Breast epithelium (tissue), 4 donors: ENCODE results near the gene MREG. TPM values are rescaled to one million over a fixed set of nuclear protein-coding genes. Genes with fewer than 3 reads are reported as not detected.
A peak's percentile ranks its signal among the peaks of the same experiment; 100 is the strongest.

Experiments
- DNase-seq, 2 donors: peaks; one replicate each; pipeline ENCODE4 v3.0.0-alpha.2; 2019; ENCODE audit warnings: low spot score in 2 of 2
- H3K27ac ChIP-seq, 2 donors: fragments of 200-600 bp; sonication (generic) in 1 of 2; one replicate each; pipeline ENCODE4 v1.5.1; 2016 to 2019; ENCODE audit warnings: mild to moderate bottlenecking in 1 of 2
- H3K27me3 ChIP-seq, 2 donors: fragments of 200-600 bp; sonication (generic) in 1 of 2; one replicate each; pipeline versions ENCODE4 v1.5.1 to v1.6.0; 2017 to 2019; ENCODE audit warnings: control low read depth in 1 of 2, mild to moderate bottlenecking in 1 of 2
- H3K36me3 ChIP-seq: fragments of 200-600 bp; one replicate; pipeline ENCODE4 v1.5.1; 2019
- H3K4me1 ChIP-seq, 2 donors: fragments of 200-600 bp; sonication (generic); one replicate each; pipeline ENCODE4 v1.5.1; 2016 to 2019; ENCODE audit warnings: control low read depth in 1 of 2
- H3K4me3 ChIP-seq, 3 donors: fragments of 200-600 bp; sonication (generic); 1 replicate in 2 of 3; 2 replicates in 1 of 3; pipeline ENCODE4 v1.5.1; 2016 to 2019; ENCODE audit warnings: mild to moderate bottlenecking in 3 of 3, moderate library complexity in 2 of 3
- H3K9me3 ChIP-seq, 2 donors: fragments of 200-600 bp; sonication (generic) in 1 of 2; one replicate each; pipeline ENCODE4 v1.5.1; 2016 to 2019; ENCODE audit warnings: control low read depth in 1 of 2
- POLR2A ChIP-seq: fragments of 450-650 bp; IDR thresholded peaks from one replicate; pipeline ENCODE4 v1.6.1; 2016; ENCODE audit warnings: antibody characterized with exemption, mild to moderate bottlenecking, moderate library complexity
- POLR2AphosphoS5 ChIP-seq, 3 donors: sonication (generic); formaldehyde crosslinking; IDR thresholded peaks; one replicate each; pipeline ENCODE4 v1.6.1; 2017; ENCODE audit warnings: antibody characterized with exemption in 3 of 3
- intact Hi-C: fragments of 100-400 bp; cut with DNase I; formaldehyde crosslinking; loops from one replicate; pipeline ENCODE4 v1.15.1; 2023; ENCODE audit warnings: low total_unique reads
- total RNA-seq, 3 donors: library from RNA; depleted of rRNA; stranded (reverse); fragments of >200 nt; gene quantifications; one replicate each; pipeline ENCODE4 v1.1.0, GENCODE V29; 2016
- TF ChIP-seq, protein P1 (sequence below), 3 donors: fragments of 450-650 bp; IDR thresholded peaks; one replicate each; pipeline ENCODE4 v1.5.1; 2016 to 2017; ENCODE audit warnings: antibody characterized with exemption in 3 of 3, mild to moderate bottlenecking in 3 of 3, moderate library complexity in 3 of 3

MREG gene
- total RNA-seq, 3 donors from 2014 or later, result 3.8 to 30.1 (median 16.1) TPM

DNA sequence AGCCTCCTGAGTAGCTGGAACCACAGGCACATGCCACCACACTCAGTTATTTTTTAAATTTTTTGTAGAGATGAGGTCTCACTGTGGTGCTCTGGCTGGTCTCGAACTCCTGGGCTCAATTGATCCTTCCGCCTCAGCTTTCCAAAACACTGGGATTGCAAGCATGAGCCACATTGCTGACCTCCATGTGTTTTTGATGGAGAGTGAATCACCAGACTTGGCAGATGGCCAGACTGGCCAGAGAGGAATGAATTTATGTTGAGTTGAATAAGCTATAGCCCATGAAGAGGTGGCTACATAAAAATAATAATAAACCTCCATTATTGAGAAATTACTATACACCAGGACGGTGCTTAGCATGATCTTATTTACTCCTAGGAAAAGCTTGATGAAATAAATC, 91.5 kb downstream of the MREG start:
- intact Hi-C loops, result no loop called here
- DNase-seq, result no peak
- H3K27ac ChIP-seq, result no peak overlapping the region
- H3K9me3 ChIP-seq, result no peaks in the 10 kb centered on the region
- no peak overlapping the region for H3K4me3 ChIP-seq
- H3K36me3 ChIP-seq, result no peaks in the 10 kb centered on the region
- TF ChIP-seq POLR2AphosphoS5 (IDR thresholded peaks at IDR 0.05), result no peak
- H3K27me3 ChIP-seq, result no peaks in the 10 kb centered on the region
- H3K4me1 ChIP-seq, result no peaks in the 10 kb centered on the region

DNA sequence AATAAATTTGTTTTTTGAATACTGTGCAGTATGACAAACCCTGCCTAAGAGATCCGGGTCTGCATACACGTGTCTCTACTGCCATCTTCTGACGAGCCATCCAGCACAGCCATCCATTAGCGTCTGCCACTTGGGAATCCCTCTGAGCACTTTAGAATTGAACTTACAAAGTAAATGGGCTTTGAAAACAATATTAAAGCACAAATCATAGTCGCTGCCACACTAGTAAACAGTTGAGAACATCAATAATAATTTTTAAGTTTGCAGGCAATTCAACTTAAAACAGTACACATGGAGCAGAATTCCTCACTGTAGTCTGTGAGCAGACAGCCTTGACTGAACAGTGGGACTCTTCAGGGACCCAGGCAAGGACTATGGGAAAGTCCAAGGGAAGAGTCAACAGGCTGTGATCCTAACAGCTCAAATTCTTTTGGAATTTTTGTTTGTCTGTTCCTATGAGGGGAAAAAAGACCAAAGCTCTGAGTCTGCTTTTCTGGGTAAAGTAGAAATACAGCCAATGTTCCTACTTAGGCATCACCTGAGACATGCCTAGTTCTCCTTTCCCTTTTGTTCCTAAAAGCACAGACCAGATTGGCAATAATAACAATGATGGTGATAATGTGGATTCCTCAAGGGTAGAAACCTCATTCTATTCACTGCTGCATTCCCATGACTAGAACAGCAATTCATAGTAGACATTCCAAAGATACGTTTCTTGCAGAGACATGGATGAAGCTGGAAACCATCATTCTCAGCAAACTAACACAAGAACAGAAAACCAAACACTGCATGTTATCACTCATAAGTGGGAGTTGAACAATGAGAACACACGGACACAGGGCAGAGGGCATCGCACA, 92.9 kb downstream of the MREG start:
- TF ChIP-seq POLR2A, result no peak
- TF ChIP-seq, protein P1, sequence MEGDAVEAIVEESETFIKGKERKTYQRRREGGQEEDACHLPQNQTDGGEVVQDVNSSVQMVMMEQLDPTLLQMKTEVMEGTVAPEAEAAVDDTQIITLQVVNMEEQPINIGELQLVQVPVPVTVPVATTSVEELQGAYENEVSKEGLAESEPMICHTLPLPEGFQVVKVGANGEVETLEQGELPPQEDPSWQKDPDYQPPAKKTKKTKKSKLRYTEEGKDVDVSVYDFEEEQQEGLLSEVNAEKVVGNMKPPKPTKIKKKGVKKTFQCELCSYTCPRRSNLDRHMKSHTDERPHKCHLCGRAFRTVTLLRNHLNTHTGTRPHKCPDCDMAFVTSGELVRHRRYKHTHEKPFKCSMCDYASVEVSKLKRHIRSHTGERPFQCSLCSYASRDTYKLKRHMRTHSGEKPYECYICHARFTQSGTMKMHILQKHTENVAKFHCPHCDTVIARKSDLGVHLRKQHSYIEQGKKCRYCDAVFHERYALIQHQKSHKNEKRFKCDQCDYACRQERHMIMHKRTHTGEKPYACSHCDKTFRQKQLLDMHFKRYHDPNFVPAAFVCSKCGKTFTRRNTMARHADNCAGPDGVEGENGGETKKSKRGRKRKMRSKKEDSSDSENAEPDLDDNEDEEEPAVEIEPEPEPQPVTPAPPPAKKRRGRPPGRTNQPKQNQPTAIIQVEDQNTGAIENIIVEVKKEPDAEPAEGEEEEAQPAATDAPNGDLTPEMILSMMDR (IDR thresholded peaks at IDR 0.05), result peak in 2 of 3 donors; percentile 69
- no peak overlapping the region for H3K4me3 ChIP-seq
- no peaks in the 10 kb centered on the region for H3K36me3 ChIP-seq
- H3K9me3 ChIP-seq, result no peaks in the 10 kb centered on the region
- H3K27ac ChIP-seq, result no peak overlapping the region
- H3K27me3 ChIP-seq, result no peaks in the 10 kb centered on the region
- intact Hi-C loops, result no loop called here
- H3K4me1 ChIP-seq, result no peaks in the 10 kb centered on the region
- DNase-seq, result peak in 1 of 2 donors; percentile 51

DNA sequence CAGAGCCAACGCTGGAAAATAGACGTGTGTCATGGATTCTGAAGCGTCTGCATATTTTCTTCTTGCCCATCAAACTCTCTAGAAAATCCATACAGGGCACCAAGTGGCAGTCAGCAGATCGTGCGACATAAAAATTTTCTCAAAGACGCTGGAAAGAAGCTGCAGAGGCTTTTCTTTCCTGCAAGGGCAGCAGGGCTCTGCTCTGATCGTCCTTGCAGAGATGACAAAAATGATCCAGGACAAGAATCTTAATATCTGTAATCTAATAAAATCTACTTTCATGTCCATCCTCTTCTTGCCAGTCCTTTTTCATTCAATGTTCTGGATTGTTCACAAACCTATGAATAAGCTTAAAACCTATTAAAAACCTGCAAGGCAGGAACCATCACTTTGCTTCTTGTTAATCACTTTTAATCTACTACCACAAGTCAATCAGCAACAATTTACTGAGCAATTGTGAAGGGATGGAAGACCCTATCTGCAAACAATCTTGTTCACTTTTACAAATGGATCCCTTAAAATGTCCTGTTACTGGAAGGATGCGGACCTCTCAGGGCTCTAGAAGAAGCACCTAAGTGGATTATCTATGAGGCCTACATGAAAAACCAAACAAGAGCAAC, 93.6 kb downstream of the MREG start:
- no peak overlapping the region for H3K27ac ChIP-seq
- no peaks in the 10 kb centered on the region for H3K36me3 ChIP-seq
- DNase-seq, result no peak
- H3K9me3 ChIP-seq, result no peaks in the 10 kb centered on the region
- H3K4me1 ChIP-seq, result no peaks in the 10 kb centered on the region
- intact Hi-C loops, result no loop called here
- TF ChIP-seq POLR2AphosphoS5 (IDR thresholded peaks at IDR 0.05) (no peak), POLR2A (no peak)
- TF ChIP-seq, protein P1 (IDR thresholded peaks at IDR 0.05), result no peak
- no peaks in the 10 kb centered on the region for H3K27me3 ChIP-seq
- no peak overlapping the region for H3K4me3 ChIP-seq

DNA sequence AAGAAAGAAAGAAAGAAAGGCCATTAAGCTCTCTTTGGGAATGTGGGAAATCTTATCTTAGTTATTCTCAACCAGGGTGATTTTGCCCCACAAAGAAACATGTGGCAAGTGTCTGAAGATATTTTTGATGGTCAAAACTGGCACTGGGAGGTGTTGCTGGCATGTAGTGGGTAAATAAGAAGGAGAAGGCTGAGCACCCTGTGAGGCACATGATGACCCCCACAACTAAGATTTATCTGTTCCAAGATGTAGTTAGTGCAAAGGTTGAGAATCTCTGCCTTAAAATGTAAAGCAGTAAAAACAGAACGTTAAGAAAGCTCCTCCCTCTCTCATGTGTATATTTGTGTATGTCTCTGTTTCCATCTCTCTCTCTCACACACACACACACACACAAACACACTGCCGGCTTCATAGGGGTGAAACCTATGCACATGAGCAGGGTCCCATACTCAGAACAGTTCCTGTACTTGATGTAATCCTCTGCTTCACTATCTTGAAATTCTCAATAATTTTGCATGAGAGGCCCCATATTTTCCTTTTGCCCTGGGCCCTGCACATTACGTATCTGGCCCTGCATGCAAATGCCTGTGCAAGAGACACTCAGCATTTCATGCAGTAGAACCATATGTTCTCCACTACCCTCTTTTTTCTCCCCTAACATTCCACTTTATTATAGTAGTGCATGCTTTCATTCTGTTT, 94.3 kb downstream of the MREG start:
- no peak overlapping the region for H3K4me3 ChIP-seq
- H3K27ac ChIP-seq, result no peak overlapping the region
- H3K9me3 ChIP-seq, result no peaks in the 10 kb centered on the region
- intact Hi-C loops, result no loop called here
- no peaks in the 10 kb centered on the region for H3K4me1 ChIP-seq
- H3K36me3 ChIP-seq, result no peaks in the 10 kb centered on the region
- no peak for DNase-seq
- no peaks in the 10 kb centered on the region for H3K27me3 ChIP-seq
- TF ChIP-seq POLR2A (no peak), POLR2AphosphoS5 (IDR thresholded peaks at IDR 0.05) (no peak)
- TF ChIP-seq, protein P1 (IDR thresholded peaks at IDR 0.05), result no peak

DNA sequence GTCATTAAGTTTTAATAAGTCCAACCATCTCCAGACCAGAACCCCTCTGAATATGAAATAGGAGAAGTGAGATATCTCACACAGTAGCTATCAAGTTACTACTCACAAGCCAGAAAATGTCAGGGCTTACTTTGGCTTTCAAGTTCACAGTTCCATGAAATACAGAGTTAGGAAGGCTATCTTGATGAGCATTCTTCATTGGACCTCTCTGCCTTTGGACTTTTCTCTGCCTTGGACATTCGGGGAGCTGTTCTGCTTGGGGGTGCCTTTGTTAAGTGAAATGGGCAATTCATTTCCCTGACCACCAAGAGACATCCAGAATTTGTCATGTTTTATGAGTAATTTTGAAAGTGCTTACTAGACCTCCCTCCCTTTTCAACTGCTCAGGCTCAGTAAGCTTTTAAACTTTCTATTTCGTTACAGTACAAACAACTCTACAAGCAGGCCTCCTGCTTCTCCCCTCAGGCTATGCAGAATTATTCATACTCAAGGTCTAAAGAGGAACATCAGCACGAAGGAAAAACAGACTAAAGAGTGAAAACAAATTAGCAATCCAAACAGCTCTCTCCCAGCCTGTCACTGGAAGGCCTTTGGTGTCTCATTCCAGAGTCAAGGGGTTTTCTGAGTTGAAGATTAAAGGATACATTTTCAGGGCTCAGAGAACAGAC, 95.3 kb downstream of the MREG start:
- no peak for DNase-seq
- Histone ChIP-seq H3K4me3 (no peak overlapping the region), H3K27ac (no peak overlapping the region), H3K4me1 (no peaks in the 10 kb centered on the region), H3K27me3 (no peaks in the 10 kb centered on the region), H3K9me3 (no peaks in the 10 kb centered on the region), H3K36me3 (no peaks in the 10 kb centered on the region)
- intact Hi-C loops, result no loop called here
- TF ChIP-seq, protein P1 (IDR thresholded peaks at IDR 0.05), result no peak
- TF ChIP-seq POLR2AphosphoS5 (IDR thresholded peaks at IDR 0.05), result no peak
- TF ChIP-seq POLR2A, result no peak
